Panc1 (cell line): ENCODE measurements around the gene SGMS1. TPM values are rescaled to one million over a fixed set of nuclear protein-coding genes. Genes with fewer than 3 reads are reported as not detected.

Experiments used
- ATAC-seq: fragments of 200-7000 bp; cut with Tn5 transposase; 2 replicates; pipeline ENCODE4 v1.9.1; 2020; ENCODE audit warnings: mild to moderate bottlenecking, moderate library complexity
- BruUV-seq: library from RNA; stranded (reverse); fragments of 400-500 nt; replicated peaks from 2 replicates; lab custom pipeline; 2021; lab: Mats Ljungman, UMichigan
- CTCF ChIA-PET: fragments of 300-600 bp; sonication (Branson Sonifier 250); formaldehyde crosslinking; loops from one replicate; lab custom pipeline; 2022; ENCODE audit warnings: antibody characterized with exemption; lab: Charles Lee
- POLR2A ChIA-PET: fragments of 300-600 bp; sonication (Branson Sonifier 250); formaldehyde crosslinking; loops from one replicate; lab custom pipeline; 2022; ENCODE audit warnings: antibody characterized with exemption; lab: Charles Lee
- DNase-seq: peaks from one replicate; pipeline ENCODE4 v3.0.0-alpha.2; 2010; ENCODE audit warnings: low read depth, low spot score
- H3K27ac ChIP-seq: 2 replicates; pipeline ENCODE4 v1.5.1; 2011; ENCODE audit warnings: mild to moderate bottlenecking, low read length, inconsistent platforms
- H3K27me3 ChIP-seq: fragments of 200-500 bp; sonication (Bioruptor generic); 2 replicates; pipeline ENCODE4 v1.6.0; 2014; ENCODE audit warnings: low read length, inconsistent platforms; ENCODE audit not compliant: control insufficient read depth, insufficient read depth
- H3K36me3 ChIP-seq: fragments of 200-500 bp; sonication (Bioruptor generic); 2 replicates; pipeline ENCODE4 v1.5.1; 2014; ENCODE audit warnings: inconsistent platforms, mild to moderate bottlenecking, low read length, moderate library complexity; ENCODE audit not compliant: control insufficient read depth, insufficient read depth
- H3K4me1 ChIP-seq: 2 replicates; pipeline ENCODE4 v1.5.1; 2011; ENCODE audit warnings: inconsistent platforms, mild to moderate bottlenecking, low read length, moderate library complexity; ENCODE audit not compliant: control insufficient read depth, insufficient read depth
- H3K4me3 ChIP-seq, 2 experiments: 2 replicates each; pipeline ENCODE4 v1.5.1; 2011 to 2012; ENCODE audit warnings: low read depth in 2 of 2, low read length in 2 of 2, mild to moderate bottlenecking in 2 of 2, inconsistent platforms in 1 of 2, moderate library complexity in 1 of 2
- H3K9me3 ChIP-seq: fragments of 200-500 bp; sonication (Bioruptor generic); 2 replicates; pipeline ENCODE4 v1.5.1; 2014; ENCODE audit warnings: low read depth, mild to moderate bottlenecking, inconsistent platforms, low read length, moderate library complexity; ENCODE audit not compliant: control insufficient read depth, insufficient read depth
- CTCF ChIP-seq: fragments of 450-650 bp; IDR thresholded peaks from 2 replicates; pipeline ENCODE4 v1.5.1; 2017; ENCODE audit warnings: mild to moderate bottlenecking
- POLR2AphosphoS5 ChIP-seq: IDR thresholded peaks from 2 replicates; pipeline ENCODE4 v1.6.1; 2012; ENCODE audit warnings: mild to moderate bottlenecking, low read depth, low read length, moderate library complexity
- REST ChIP-seq, 2 experiments: IDR thresholded peaks; 2 replicates each; pipeline ENCODE4 v1.6.1; 2011 to 2012; ENCODE audit warnings: low read depth in 2 of 2, control low read depth in 1 of 2, low read length in 1 of 2, mild to moderate bottlenecking in 1 of 2, moderate library complexity in 1 of 2; ENCODE audit not compliant: insufficient read depth in 1 of 2
- SIN3A ChIP-seq: IDR thresholded peaks from 2 replicates; pipeline ENCODE4 v1.6.1; 2012; ENCODE audit warnings: low read depth, mild to moderate bottlenecking, low read length, moderate library complexity, borderline replicate concordance; ENCODE audit not compliant: insufficient read depth
- TCF7L2 ChIP-seq: IDR thresholded peaks from 2 replicates; pipeline ENCODE4 v1.6.1; 2011; ENCODE audit warnings: mild to moderate bottlenecking, low read depth, low read length, inconsistent platforms
- in situ Hi-C: cut with HindIII; loops from 2 replicates; pipeline ENCODE4 v1.10.0; 2016; ENCODE audit warnings: low sequenced_read_pairs, low pct_unique_long_range_greater_than_20kb
- intact Hi-C: fragments of 100-400 bp; cut with micrococcal nuclease; formaldehyde crosslinking; loops from one replicate; pipeline ENCODE4 v1.10.0; 2022; ENCODE audit not compliant: unreplicated experiment
- total RNA-seq: library from RNA; stranded (reverse); gene quantifications from one replicate; pipeline ENCODE4 v1.2.1, GENCODE V29; 2021; ENCODE audit not compliant: unreplicated experiment

The SGMS1 gene
- total RNA-seq, 1 experiment from 2014 or later, result 22.0 TPM

- H3K4me1 ChIP-seq, result no peaks in the 10 kb centered on the region
- POLR2A ChIA-PET, result no interaction called here
- no peaks in the 10 kb centered on the region for H3K9me3 ChIP-seq
- BruUV-seq, result no TSS peak
- in situ Hi-C loops, result no loop called here
- DNase-seq (no peak), ATAC-seq (no peak)
- H3K4me3 ChIP-seq, result no peak overlapping the region
- H3K36me3 ChIP-seq, result no peaks in the 10 kb centered on the region
- H3K27ac ChIP-seq, result no peak overlapping the region
- CTCF ChIA-PET, result no interaction called here
- TF ChIP-seq TCF7L2, result no peak
- TF ChIP-seq REST (IDR thresholded peaks at IDR 0.05; ENCODE audit: insufficient read depth in 1 of 2, low read depth in 2 of 2, low read length in 1 of 2), result no peak
- TF ChIP-seq POLR2AphosphoS5, result no peak
- intact Hi-C loops, result loop anchor here (10.0 kb wide), 1 partner anchor 262 kb away; the partner anchor contains the start of gene SGMS1
- no peaks in the 10 kb centered on the region for H3K27me3 ChIP-seq
Observed at GRCh38 chr10:50362547-50363125, 261.1 kb downstream of the SGMS1 start.

- Histone ChIP-seq H3K27me3 (no peaks in the 10 kb centered on the region), H3K27ac (no peak overlapping the region), H3K4me3 (no peak overlapping the region), H3K36me3 (no peaks in the 10 kb centered on the region), H3K4me1 (no peaks in the 10 kb centered on the region), H3K9me3 (no peaks in the 10 kb centered on the region)
- intact Hi-C loops, result loop anchor here (10.0 kb wide), 1 partner anchor 263 kb away; the partner anchor contains the start of gene SGMS1
- no TSS peak for BruUV-seq
- in situ Hi-C loops, result no loop called here
- TF ChIP-seq POLR2AphosphoS5 (no peak), REST (IDR thresholded peaks at IDR 0.05; ENCODE audit: insufficient read depth in 1 of 2, low read depth in 2 of 2, low read length in 1 of 2) (no peak), SIN3A (no peak), TCF7L2 (no peak), CTCF (no peak)
- ATAC-seq (no peak), DNase-seq (no peak)
- POLR2A ChIA-PET, result no interaction called here
- CTCF ChIA-PET, result no interaction called here
Observed at GRCh38 chr10:50361946-50362345, 261.8 kb downstream of the SGMS1 start.
